SW 1271 (cell line): Measurements from ENCODE around the gene JOSD1.

Source experiments
- DNase-seq, 2 experiments: peaks; one replicate each; lab custom pipeline; 2025; lab: John Stamatoyannopoulos, UW

The JOSD1 gene

GRCh38 chr22:38700789-38701628 lies at the start of gene JOSD1:
TSS of gene JOSD1 (minus strand) at chr22:38700943. CDS start at chr22:38699987, 956 bp downstream.
- DNase-seq, result peak; percentile 33 to 67

DNA sequence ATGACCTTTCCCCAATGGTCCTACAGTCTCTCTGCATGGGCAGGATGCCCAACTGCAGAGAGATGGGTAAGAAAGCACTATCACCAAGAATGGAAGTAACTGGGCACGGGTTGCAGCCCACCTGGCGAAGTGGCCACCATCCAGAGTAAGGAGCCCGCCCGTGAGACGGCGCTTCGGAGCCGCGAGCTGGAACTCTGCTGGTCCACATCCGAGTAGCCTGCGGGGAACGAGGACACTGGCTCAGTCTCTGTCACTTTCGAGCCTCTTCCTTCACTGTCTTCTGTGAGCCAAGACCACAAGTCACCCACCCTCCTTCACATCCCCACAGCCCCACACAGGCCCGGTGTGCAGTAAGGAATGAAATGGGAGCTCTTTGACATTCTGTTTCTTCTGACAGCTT lies 49.4 kb upstream of the JOSD1 start:
- no peak for DNase-seq

DNA sequence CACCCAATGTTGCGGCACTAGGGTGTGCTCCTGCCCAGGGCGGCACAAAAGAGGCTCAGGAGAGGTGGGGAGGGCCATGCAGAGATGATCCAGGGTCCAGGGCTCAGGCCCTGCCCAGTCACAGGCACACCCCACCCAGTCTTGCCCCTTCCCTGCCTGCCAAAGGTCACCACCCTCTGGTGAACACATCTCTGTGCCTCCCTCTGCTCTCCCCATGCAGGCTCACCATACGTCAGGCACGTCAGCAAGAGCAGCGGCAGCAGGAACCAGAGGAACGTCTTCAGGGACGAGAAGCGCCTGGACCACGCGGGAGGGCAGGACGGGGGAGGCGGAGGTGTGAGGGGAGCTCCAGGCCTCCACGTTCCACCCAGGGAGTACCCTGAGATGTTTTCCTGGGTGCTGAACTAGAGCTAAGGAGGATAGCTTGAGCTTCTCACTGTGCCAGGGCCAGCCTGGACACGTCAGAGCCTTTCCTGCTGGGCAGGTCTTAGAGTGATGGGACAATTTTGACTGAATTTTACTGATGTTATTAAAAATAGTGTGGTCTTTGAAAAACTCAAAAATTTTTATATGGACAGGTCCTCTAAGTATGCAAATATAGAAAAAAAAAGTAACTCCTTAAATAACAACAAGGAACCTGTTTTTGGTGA lies 47.9 kb upstream of the JOSD1 start:
- DNase-seq, result no peak

DNA sequence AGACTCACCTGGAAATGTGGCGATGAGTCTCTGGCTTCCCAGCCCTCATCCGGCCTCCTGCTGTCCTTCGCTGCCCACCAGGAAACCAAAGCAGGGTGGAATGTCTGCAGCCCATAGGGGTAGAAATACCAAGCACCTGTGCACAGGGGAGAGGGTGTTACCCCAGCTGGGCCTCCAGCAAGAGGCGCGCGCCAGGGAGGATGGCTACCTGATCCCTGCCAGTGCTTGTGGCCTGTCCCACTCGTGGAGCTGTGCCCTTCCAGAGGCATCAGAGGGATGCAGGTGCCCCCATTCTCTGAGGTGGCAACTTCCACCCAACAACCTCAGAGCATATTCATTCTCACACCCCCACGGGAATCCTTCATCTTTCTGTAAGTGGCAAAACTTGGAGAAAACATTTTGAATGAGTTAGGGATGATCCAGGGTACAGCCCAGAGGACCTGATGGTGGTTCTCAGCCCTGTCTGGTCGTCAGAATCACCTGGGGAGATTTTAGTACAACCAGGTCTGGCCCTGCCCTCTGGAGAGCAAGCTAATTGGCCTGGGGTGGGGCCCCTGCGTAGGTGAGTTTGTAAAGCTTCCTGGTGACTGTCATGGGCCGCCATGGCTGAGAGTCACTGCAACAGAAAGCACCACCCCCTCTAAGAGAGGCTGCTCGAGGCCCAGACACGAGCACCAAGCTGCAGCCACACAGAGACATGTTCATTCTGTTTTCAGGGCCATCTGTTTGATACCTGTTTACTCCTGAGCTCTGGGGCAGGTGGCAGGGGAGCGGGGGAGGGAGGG lies 45.1 kb upstream of the JOSD1 start:
- no peak for DNase-seq

GRCh38 chr22:38744981-38745380 lies 44.2 kb upstream of the JOSD1 start:
- DNase-seq, result no peak

DNA sequence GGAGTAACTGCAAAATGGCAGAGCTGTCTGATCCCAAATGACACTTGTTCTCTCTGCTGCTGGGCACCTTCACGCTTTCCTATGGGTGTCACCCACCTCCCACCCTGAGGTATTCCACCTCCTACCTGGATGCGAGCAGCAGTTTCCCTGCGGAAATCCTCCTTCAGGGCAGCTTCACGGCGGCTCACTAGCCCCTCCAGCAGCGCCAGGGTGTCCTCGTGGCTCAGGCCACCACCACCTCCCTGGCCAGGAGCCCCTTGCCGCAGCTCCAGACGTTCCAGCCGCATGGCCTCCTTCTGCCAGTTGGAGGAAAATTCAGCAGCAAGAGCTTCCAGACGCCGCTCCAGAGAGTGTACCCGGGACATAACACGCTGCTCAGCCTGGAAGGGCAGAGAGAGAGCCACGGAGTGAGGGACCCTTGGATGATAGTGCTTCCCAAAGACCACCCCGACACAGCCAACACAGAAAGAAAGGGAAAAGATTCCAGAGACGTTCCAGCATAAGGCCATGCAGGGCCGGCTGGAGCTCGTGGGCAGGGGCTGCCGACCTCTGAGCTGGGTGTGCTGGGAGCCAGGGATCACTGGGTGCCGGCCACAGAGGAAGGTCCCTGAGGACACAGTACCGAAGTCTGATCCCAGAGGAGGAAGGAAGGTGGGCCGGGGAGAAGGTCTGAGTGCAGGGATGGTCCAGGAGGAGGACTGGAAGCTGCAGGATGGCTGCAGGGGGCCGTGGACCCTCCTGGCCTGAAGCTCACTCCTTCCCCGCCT lies 41.6 kb upstream of the JOSD1 start:
- no peak for DNase-seq

GRCh38 chr22:38741576-38741975 lies 40.8 kb upstream of the JOSD1 start:
- DNase-seq, result no peak

DNA sequence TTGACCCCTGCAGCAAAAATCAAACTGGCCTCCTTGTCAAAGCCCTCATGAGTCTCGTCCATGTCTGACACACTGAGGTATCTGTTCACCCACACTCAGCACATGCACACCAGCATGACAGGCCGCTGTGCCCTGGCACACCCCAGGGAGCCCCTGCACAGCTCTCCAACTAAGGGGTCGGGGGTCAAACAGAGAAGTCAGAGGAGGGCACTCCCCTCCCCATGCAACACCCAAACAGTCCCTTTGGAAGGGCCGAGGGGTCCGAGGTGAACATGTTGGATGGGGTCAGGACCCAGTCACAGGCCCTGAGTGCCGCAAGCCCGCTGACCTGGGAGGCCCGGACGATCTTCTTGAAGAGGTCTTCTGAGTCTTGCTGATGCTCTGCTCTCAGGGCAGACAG lies 40.4 kb upstream of the JOSD1 start:
- no peak for DNase-seq

GRCh38 chr22:38740754-38741153 lies 40.0 kb upstream of the JOSD1 start:
- DNase-seq, result no peak

DNA sequence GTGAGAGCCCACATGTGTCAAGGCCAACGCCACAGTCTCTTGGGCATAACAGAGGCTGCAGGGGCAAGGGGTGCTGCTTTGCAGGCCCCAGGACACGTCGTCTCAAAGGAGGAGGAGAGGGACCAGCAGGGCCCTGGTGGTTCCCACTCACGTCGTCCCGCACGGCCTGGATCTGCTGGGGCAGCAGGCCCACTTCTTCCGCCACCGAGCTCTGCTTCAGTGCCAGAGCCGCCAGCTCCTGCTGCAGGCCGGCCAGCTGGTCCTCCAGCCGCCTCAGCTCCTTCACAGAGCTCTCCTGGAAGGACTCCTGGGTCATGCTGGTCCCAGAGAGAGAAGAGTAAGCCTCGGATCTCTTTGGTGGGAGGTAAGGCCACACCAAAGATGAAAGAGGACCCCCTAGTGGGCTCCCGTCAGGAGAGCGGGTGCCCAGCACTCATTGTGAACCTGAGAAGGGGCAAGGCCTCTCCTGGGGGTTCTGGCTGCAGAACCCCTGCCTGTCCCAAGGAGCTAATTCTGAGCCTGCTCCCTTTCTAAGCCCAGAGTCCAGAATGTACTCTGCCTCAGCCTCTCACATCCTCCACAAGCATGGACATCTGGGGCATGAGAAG lies 39.5 kb upstream of the JOSD1 start:
- no peak for DNase-seq

DNA sequence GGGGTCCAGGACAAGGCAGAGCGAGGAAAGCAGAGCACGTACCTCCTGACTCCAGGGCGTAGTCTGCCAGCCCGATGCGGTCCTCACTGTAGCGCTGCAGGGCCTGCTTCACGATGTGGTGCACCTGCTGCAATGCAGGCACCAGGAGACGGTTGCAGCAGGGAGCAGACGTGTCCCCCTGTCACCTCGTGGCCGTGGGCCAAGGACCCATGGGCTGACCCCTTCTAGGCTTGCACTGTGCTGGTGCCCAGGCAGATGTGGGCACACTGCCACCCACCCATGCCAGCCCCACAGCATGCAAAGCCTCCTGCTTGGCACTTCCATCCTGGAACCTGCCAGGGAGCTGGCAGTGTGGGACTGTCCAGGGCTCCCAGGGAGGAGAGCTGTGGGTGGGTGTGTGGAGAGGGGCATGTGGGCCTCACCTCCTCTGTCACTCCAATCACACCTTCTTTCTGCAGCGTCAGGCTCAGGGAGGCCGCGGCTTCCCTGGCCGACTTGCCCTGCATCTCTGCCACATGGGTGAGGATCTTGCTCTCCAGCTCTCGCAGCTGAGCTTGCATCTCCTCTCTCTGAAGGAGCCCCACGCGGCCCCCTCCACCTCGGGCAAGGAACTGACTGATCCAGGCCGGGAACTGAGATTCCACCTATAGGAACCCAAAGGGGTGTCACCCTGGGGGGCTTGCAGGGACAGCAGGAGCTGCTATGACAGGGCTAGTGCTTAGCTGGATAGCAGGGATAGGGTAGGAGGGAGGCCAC lies 38.7 kb upstream of the JOSD1 start:
- no peak for DNase-seq

DNA sequence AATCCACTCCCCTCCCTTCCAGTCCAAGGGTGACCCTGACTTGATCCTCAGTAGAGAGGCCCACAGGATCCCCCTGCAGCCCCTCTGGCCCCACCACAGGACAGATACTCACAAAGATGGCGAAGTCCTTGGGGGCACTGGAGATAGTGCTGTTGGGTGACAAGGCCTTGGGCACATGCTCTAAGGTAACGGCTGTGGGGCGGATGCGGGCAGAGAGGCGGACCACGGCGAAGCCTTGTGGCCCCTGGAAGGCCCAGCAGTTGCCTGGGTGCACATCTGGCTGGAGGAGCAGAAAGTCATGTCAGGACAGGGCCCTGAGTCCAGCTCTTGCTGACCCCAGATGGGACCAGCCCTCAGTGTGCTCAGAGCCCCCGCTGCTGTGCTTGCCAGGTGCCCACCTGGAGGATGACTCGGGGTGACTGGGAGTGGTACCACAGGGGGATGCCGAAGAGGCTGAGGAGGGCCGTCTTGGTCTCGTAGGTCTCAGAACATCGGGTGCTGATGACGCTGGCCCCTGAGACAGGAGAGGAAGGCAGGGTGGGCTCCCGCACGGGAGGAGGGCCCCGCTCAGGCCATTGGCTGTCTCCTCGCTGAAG lies 37.8 kb upstream of the JOSD1 start:
- DNase-seq, result no peak

GRCh38 chr22:38737302-38738060 lies 36.7 kb upstream of the JOSD1 start:
- DNase-seq, result no peak

DNA sequence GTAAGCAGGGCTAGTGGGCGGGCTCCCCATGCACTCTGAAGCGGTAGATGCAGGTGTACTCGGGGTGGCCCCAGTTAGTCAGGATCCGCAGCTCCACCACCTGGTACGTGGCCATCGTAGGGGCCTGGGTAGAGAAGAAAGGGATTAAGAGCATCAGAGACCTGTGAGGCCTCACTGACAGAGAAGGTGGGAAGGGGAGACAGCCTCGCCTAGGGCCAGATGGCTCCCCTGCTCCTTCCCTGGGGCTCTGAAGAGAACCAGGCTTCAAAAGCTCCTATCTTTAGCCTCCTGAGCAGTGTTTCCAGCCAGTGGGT lies 35.5 kb upstream of the JOSD1 start:
- DNase-seq, result no peak

GRCh38 chr22:38735465-38736256 lies 34.9 kb upstream of the JOSD1 start:
- DNase-seq, result no peak

- no peak for DNase-seq
These were observed 34.4 kb upstream of the JOSD1 start for GRCh38 chr22:38735126-38735464.

DNA sequence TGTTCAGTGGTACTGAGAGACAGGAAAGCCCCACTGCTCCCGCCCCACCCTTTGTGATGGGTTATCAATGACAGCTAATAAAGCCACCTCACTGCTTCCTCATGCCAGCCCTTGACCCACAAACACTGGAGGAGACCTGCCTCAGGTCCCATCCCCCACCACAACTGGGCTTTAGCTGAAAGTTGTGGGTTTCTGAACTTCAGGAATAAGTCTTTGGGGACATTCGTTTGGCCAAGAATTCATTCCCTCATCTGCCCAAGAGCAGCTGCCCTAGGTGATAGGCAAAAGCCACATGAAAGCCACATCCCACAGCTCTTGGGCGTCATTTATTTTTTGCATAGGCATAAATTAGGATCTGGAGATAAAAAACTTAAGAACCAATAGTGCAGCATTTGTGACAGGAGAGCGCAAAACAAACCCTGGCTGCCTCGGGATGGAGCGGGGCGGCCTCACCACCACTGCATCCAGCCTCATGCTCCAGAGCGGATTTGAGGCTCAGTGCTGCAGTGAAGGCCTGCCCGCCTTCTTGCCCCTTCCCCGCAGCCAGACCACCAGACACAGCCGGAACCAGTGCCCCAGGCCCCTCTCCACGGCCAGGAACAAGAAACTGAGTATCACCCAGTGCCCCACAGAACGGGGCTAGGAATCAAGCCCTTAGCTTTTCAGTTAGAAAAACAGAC lies 33.8 kb upstream of the JOSD1 start:
- no peak for DNase-seq

GRCh38 chr22:38733724-38734381 lies 33.1 kb upstream of the JOSD1 start:
- no peak for DNase-seq
